T47D (cell line): ENCODE results near the gene ENDOD1.
A peak's percentile ranks its signal among the peaks of the same experiment; 100 is the strongest.
"Not testable (repeated sequence)": the region's sequence is repeated elsewhere in the genome, so short reads cannot be mapped to it uniquely, and the experiment has no call there.

Experiments
- DNase-seq, 2 experiments: peaks; one replicate each; pipeline versions ENCODE4 v3.0.0 to v3.0.0-alpha.2; 2011 to 2012; ENCODE audit warnings: low read depth in 1 of 2, low spot score in 1 of 2
- JUND ChIP-seq: IDR thresholded peaks from 2 replicates; pipeline ENCODE4 v1.6.1; 2012; ENCODE audit warnings: low read depth
- in situ Hi-C: cut with HindIII; loops from 2 replicates; pipeline ENCODE4 v1.10.0; 2016; ENCODE audit warnings: low sequenced_read_pairs, low pct_unique_long_range_greater_than_20kb

Gene ENDOD1

GRCh38 chr11:95100856-95101507 is 11.3 kb downstream of the ENDOD1 start:
- DNase-seq, result no peak
- no peak for TF ChIP-seq JUND
- in situ Hi-C loops, result no loop called here

GRCh38 chr11:95101935-95102334 is 12.3 kb downstream of the ENDOD1 start:
- in situ Hi-C loops, result no loop called here
- DNase-seq, result no peak
- no peak for TF ChIP-seq JUND

GRCh38 chr11:95102733-95103132 is 13.1 kb downstream of the ENDOD1 start:
- no peak for TF ChIP-seq JUND
- DNase-seq, result no peak
- in situ Hi-C loops, result no loop called here

- no peak for TF ChIP-seq JUND
- in situ Hi-C loops, result no loop called here
- DNase-seq, result no peak
These were observed 14.1 kb downstream of the ENDOD1 start for GRCh38 chr11:95103701-95104100.

DNA sequence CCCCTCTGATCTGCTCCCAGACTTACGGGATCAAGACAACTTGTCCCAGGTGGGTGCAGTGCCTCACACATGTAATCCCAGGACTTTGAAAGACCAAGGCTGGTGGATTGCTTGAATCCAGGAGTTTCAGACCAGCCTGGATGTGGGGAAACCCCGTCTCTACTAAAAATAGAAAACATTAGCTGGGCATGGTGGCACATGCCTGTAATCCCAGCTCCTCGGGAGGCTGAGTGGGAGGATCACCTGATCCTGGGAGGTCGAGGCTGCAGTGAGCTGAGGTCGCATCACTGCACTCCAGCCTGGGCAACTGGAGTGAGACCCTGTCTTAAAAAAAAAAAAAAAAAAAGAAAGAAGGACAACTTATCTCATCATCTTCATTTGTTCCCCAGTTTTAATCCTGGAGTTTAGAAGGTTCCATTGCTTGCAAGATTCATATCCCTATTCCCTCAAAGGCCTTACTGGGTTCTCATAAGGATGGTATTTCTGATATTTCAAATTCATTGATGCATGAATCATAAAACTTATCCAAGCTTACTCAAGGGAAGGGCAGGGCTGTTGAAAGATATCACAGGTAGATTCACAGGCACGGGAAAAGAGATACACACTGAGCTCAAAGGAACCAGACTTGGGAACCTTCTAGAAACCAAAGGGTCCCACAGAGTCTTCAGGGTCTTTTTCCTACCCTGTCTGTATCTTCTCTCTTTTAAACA is 14.6 kb downstream of the ENDOD1 start:
- TF ChIP-seq JUND, result no peak
- DNase-seq, result no peak
- in situ Hi-C loops, result no loop called here

- in situ Hi-C loops, result no loop called here
- no peak for DNase-seq
- no peak for TF ChIP-seq JUND
These were observed 15.2 kb downstream of the ENDOD1 start for GRCh38 chr11:95104856-95105255.

GRCh38 chr11:95108159-95108611 is 18.5 kb downstream of the ENDOD1 start:
- no peak for TF ChIP-seq JUND
- peak; percentile 30 to 59 for DNase-seq
- in situ Hi-C loops, result no loop called here

GRCh38 chr11:95108671-95109551 is 19.3 kb downstream of the ENDOD1 start:
- in situ Hi-C loops, result no loop called here
- no peak for TF ChIP-seq JUND
- no peak for DNase-seq

DNA sequence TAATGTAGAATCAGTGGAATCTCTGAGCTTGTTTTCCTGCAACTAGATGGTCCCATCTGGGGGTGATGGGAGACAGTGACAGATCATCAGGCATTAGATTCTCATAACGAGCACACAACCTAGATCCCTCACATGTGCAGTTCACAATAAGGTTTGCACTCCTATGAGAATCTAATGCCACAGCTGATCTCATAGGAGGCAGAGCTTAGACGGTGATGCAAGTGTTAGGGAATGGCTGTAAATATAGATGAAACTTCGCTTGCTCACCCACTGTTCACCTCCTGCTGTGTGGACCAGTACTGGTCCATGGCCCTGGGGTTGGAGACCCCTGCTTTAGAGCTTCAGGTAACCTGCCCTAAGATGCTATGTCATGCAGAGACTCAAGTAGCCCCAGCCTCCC is 21.8 kb downstream of the ENDOD1 start:
- in situ Hi-C loops, result not testable (repeated sequence)

GRCh38 chr11:95111923-95112540 is 22.4 kb downstream of the ENDOD1 start:
- in situ Hi-C loops, result no loop called here
- no peak for DNase-seq
- no peak for TF ChIP-seq JUND

More for the DNA sequence above, 21.8 kb downstream of the ENDOD1 start:
- not testable (repeated sequence) for DNase-seq

GRCh38 chr11:95115597-95115996 is 26.0 kb downstream of the ENDOD1 start:
- no peak for DNase-seq
- no peak for TF ChIP-seq JUND
- in situ Hi-C loops, result no loop called here

- no peak for TF ChIP-seq JUND
- peak in 1 of 2 experiments; percentile 88 for DNase-seq
- in situ Hi-C loops, result no loop called here
These were observed 29.9 kb downstream of the ENDOD1 start for GRCh38 chr11:95119361-95120060.
